ENCODE data around the gene TRMU.

TRMU gene

GRCh38 chr22:46346680-46347405 is 11.3 kb downstream of the TRMU start:
- Histone ChIP-seq H3K4me3 (ENCODE audit: low read depth, low read length) (no peak overlapping the region), H3K27ac (no peak overlapping the region), H3K27me3 (ENCODE audit: insufficient read depth, low read depth, severe bottlenecking) (no peaks in the 10 kb centered on the region), H3K9me3 (ENCODE audit: severe bottlenecking) (no peaks in the 10 kb centered on the region), H3K36me3 (peaks cover 88% of the 10 kb centered on the region)
- DNase-seq: no peak
- no peak for TF ChIP-seq CTCF (IDR thresholded peaks at IDR 0.05; ENCODE audit: low read depth, low read length)

GRCh38 chr22:46347646-46348045 is 12.1 kb downstream of the TRMU start:
- H3K4me3 ChIP-seq (ENCODE audit: low read depth, low read length): no peak overlapping the region
- H3K9me3 ChIP-seq (ENCODE audit: severe bottlenecking): no peaks in the 10 kb centered on the region
- H3K27ac ChIP-seq: no peak overlapping the region
- TF ChIP-seq CTCF (IDR thresholded peaks at IDR 0.05; ENCODE audit: low read depth, low read length): no peak
- H3K27me3 ChIP-seq (ENCODE audit: insufficient read depth, low read depth, severe bottlenecking): no peaks in the 10 kb centered on the region
- H3K36me3 ChIP-seq: peaks cover 88% of the 10 kb centered on the region
- DNase-seq: no peak

- no peak for TF ChIP-seq CTCF (IDR thresholded peaks at IDR 0.05; ENCODE audit: low read depth, low read length)
- no peak overlapping the region for H3K27ac ChIP-seq
- H3K36me3 ChIP-seq: peaks cover 86% of the 10 kb centered on the region
- H3K27me3 ChIP-seq (ENCODE audit: insufficient read depth, low read depth, severe bottlenecking): no peaks in the 10 kb centered on the region
- DNase-seq: no peak
- no peaks in the 10 kb centered on the region for H3K9me3 ChIP-seq (ENCODE audit: severe bottlenecking)
- no peak overlapping the region for H3K4me3 ChIP-seq (ENCODE audit: low read depth, low read length)
Measured at GRCh38 chr22:46348099-46348695, 12.7 kb downstream of the TRMU start.

GRCh38 chr22:46349238-46349637 is 13.7 kb downstream of the TRMU start:
- H3K36me3 ChIP-seq: peaks cover 85% of the 10 kb centered on the region
- DNase-seq: no peak
- H3K27me3 ChIP-seq (ENCODE audit: insufficient read depth, low read depth, severe bottlenecking): no peaks in the 10 kb centered on the region
- no peak overlapping the region for H3K27ac ChIP-seq
- no peaks in the 10 kb centered on the region for H3K9me3 ChIP-seq (ENCODE audit: severe bottlenecking)
- no peak for TF ChIP-seq CTCF (IDR thresholded peaks at IDR 0.05; ENCODE audit: low read depth, low read length)
- H3K4me3 ChIP-seq (ENCODE audit: low read depth, low read length): no peak overlapping the region

GRCh38 chr22:46349681-46350080 is 14.2 kb downstream of the TRMU start:
- DNase-seq: no peak
- peaks cover 81% of the 10 kb centered on the region for H3K36me3 ChIP-seq
- no peaks in the 10 kb centered on the region for H3K27me3 ChIP-seq (ENCODE audit: insufficient read depth, low read depth, severe bottlenecking)
- H3K9me3 ChIP-seq (ENCODE audit: severe bottlenecking): no peaks in the 10 kb centered on the region
- no peak overlapping the region for H3K27ac ChIP-seq
- no peak for TF ChIP-seq CTCF (IDR thresholded peaks at IDR 0.05; ENCODE audit: low read depth, low read length)
- H3K4me3 ChIP-seq (ENCODE audit: low read depth, low read length): no peak overlapping the region

Measured in WERI-Rb-1 (cell line).